GM19467 (cell line): ENCODE data around the gene LYSMD4.
"Not testable (repeated sequence)": the region's sequence is repeated elsewhere in the genome, so short reads cannot be mapped to it uniquely, and the experiment has no call there.

Source experiments
- ATAC-seq: cut with Tn5 transposase; IDR thresholded peaks from one replicate; pipeline ENCODE4 v1.9.1; 2021; ENCODE audit warnings: mild to moderate bottlenecking, moderate library complexity; ENCODE audit not compliant: unreplicated experiment

Gene LYSMD4

DNA sequence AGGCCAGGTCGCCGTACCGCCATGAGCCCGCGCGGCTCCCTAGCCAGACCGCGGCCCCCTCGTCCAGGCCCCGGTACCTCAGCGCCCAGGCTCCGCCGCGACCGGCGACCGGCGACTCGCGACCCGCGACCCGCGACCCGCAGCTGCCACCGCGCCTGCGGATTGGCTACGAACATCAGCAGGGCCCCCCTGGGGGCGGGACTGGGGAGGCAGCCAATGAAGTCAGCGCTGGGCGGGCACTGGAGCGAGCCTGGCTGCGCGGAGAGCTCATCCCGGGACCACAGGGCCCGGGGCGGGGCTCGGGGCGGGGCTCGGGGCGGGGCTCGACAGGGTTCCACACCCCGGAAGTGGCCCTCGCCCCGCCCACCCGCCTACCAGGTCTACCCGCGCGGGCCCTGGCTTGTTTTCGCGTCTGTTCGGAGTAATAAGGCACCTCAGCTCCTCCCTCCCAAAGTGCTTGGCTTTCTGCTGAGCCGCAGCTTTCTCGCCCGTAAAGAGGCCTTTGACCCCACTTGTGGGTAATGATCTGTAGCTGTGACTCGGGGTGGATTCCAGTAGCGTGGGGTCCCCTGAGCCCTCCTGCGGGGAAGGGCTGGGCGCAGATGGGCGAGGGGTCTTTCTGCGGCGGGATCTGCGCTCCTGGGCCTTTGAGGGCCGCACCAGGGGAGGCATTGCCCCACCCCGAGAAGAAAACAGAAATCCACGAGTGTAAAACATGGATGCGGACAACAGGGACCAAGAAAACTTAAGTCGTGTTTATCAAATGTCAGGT, at the start of gene LYSMD4:
Gene LYSMD4 (minus strand): TSS at position 170 of the 772 bp plus-strand sequence. CDS start 1,438 bp downstream, outside the sequence.
- ATAC-seq, result peak; percentile 98

- ATAC-seq, result not testable (repeated sequence)
Observed at GRCh38 chr15:99782029-99782428, 48.8 kb upstream of the LYSMD4 start.

- ATAC-seq, result no peak
Observed at GRCh38 chr15:99777144-99777543, 43.9 kb upstream of the LYSMD4 start.

GRCh38 chr15:99764522-99764921, 31.3 kb upstream of the LYSMD4 start:
- ATAC-seq, result no peak

DNA sequence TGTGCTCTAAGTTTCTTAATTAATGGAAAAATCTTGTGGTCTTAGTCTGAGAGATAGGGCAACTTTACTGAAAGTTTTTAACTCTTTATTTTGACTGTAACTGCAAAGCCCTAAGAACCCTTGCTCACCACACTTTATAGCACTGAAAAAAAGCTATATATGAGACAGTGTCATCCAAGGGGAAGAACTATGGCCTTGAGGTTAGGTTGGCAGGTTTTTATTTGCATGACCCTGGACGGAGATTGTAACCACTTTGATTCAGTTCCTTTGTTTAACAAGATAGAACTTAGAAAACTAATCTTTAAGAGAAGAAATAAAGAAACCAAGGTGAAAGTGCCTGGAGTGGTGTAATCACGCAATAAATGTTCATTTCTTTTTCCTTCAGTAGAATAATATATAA, 30.6 kb upstream of the LYSMD4 start:
- ATAC-seq, result no peak

DNA sequence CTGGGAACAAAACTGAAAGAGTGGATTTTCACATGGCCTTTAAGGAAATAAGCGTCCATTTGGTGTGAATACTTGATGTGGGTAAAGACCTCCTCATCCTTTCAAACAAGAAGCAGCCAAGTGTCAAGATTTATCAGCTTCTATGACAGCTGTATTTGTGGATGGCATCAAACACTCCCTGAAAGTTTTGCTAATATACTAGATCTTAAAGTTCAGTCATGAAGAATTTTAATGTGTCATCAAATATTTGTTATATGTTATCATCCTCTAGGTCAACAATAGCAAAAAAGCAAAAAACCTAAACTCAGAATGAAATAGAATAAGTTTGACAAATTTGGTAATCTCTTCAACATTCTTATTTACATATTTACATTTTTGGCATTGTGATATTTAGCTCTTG, 29.1 kb upstream of the LYSMD4 start:
- no peak for ATAC-seq

GRCh38 chr15:99755692-99756409, 22.6 kb upstream of the LYSMD4 start:
- peak; percentile 89 for ATAC-seq

DNA sequence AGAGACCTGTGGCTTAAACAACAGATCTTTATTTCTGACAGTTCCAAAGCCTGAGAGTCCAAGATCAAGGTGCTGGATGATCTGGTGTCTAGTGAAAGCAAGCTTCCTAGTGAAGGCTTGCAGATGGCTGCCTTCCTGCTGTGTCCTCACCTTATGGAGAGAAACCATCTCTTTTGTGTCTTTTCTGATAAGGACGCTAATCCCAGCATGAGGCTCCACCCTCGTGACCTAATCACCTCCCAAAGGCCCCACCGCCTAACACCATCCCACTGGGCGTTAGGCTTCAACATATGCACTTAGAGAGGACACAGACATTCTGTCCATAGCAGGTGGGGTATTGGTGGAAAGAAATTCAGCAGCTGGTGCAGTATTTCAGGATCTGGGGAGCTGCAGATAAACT, 19.8 kb upstream of the LYSMD4 start:
- no peak for ATAC-seq

GRCh38 chr15:99752556-99752955, 19.3 kb upstream of the LYSMD4 start:
- ATAC-seq, result no peak

GRCh38 chr15:99750326-99750725, 17.1 kb upstream of the LYSMD4 start:
- ATAC-seq, result not testable (repeated sequence)

GRCh38 chr15:99749386-99749785, 16.1 kb upstream of the LYSMD4 start:
- no peak for ATAC-seq

GRCh38 chr15:99745370-99746086, 12.3 kb upstream of the LYSMD4 start:
- ATAC-seq, result no peak

GRCh38 chr15:99744142-99744541, 10.9 kb upstream of the LYSMD4 start:
- no peak for ATAC-seq

DNA sequence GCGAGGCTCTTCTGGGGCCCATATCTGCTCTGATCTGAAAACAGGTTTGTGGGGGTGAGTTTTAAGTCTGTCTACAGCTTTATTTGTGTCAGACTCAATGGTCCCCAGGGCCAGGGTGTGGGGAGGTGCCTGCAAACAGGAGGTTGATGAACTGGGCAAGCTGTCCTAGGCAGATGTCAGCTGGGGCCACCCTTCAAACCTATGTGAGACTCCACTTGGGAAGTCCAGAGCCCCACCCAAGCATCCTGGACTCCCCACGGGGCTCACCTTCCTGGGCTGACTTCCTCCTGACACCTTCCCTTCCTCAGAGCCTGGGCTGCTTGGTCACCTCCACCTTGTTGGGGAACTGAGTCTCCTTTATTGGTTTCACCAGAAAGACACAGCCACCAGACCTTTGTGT, 8.6 kb upstream of the LYSMD4 start:
- no peak for ATAC-seq

GRCh38 chr15:99738021-99738847, 5.0 kb upstream of the LYSMD4 start:
- ATAC-seq, result no peak

DNA sequence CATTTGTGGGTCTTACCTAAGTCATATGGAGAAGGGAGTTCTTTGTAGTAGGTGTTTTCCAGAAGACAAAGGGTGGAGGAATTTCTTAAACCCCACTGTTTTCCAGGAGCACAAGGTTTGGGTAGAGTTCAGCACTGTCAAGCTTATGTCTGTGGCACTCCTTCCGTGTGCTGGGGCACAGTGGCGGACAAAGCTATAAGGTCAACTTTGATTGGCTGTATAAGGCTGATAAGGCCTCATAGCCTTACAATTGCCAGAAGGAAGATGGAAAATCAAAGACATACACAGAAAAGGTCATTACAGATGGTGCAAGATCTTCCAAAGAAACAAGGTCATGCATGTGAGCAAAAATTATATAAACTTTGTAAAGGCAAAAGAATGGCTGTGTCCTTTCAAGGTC, 3.5 kb upstream of the LYSMD4 start:
- no peak for ATAC-seq

GRCh38 chr15:99735868-99736267, 2.6 kb upstream of the LYSMD4 start:
- no peak for ATAC-seq

- no peak for ATAC-seq
Observed at GRCh38 chr15:99734575-99734974, 1.3 kb upstream of the LYSMD4 start.

GRCh38 chr15:99734040-99734291, 729 bp upstream of the LYSMD4 start:
- not testable (repeated sequence) for ATAC-seq

GRCh38 chr15:99732751-99733267, 428 bp downstream of the LYSMD4 start:
- ATAC-seq, result peak; percentile 34
